NCI-H460 (cell line): Measurements from ENCODE around the gene IL22RA2. TPM values are rescaled to one million over a fixed set of nuclear protein-coding genes. Genes with fewer than 3 reads are reported as not detected.
"Not testable (repeated sequence)": the region's sequence is repeated elsewhere in the genome, so short reads cannot be mapped to it uniquely, and the experiment has no call there.

Source experiments
- DNase-seq: peaks from one replicate; pipeline ENCODE4 v3.0.0-alpha.2; 2016; ENCODE audit warnings: low read depth; ENCODE audit errors: extremely low read depth
- polyA plus RNA-seq: library from polyadenylated mRNA; depleted of rRNA; stranded (reverse); fragments of >200 nt; gene quantifications from 2 replicates; pipeline ENCODE4 v1.2.3, GENCODE V29; 2014; cell fraction: nucleus; rRNA removed
- total RNA-seq: library from RNA; depleted of rRNA; stranded (reverse); fragments of >200 nt; shearing (Covaris generic); gene quantifications from 2 replicates; pipeline ENCODE4 v1.2.3, GENCODE V29; 2014; rRNA removed

IL22RA2 gene
- total RNA-seq = not detected in 2 replicates
- polyA plus RNA-seq = not detected in 2 replicates

- DNase-seq = no peak
Measured at GRCh38 chr6:137173501-137173900, at the start of gene IL22RA2. IL22RA2 (minus strand) TSS chr6:137173644; CDS start chr6:137161749, 11,895 bp downstream.

GRCh38 chr6:137222381-137222780 is 48.9 kb upstream of the IL22RA2 start:
- no peak for DNase-seq

- no peak for DNase-seq
Measured at GRCh38 chr6:137219664-137220252, 46.3 kb upstream of the IL22RA2 start.

GRCh38 chr6:137218917-137219663 is 45.6 kb upstream of the IL22RA2 start, which contains the start of gene IFNGR1:
IFNGR1 (minus strand) TSS chr6:137219385; CDS start chr6:137219327, 58 bp downstream.
- peak; percentile 81 for DNase-seq

- DNase-seq = peak; percentile 27
Measured at GRCh38 chr6:137218473-137218916, 45.1 kb upstream of the IL22RA2 start.

- no peak for DNase-seq
Measured at GRCh38 chr6:137217801-137218472, 44.5 kb upstream of the IL22RA2 start.

- no peak for DNase-seq
Measured at GRCh38 chr6:137216875-137217553, 43.6 kb upstream of the IL22RA2 start.

- no peak for DNase-seq
Measured at GRCh38 chr6:137216106-137216505, 42.7 kb upstream of the IL22RA2 start.

- not testable (repeated sequence) for DNase-seq
Measured at GRCh38 chr6:137215630-137216029, 42.2 kb upstream of the IL22RA2 start.

GRCh38 chr6:137214931-137215330 is 41.5 kb upstream of the IL22RA2 start:
- no peak for DNase-seq

GRCh38 chr6:137213813-137214212 is 40.4 kb upstream of the IL22RA2 start:
- DNase-seq = no peak

GRCh38 chr6:137213331-137213740 is 39.9 kb upstream of the IL22RA2 start:
- no peak for DNase-seq

GRCh38 chr6:137211910-137212309 is 38.5 kb upstream of the IL22RA2 start:
- DNase-seq = no peak

GRCh38 chr6:137210903-137211302 is 37.5 kb upstream of the IL22RA2 start:
- no peak for DNase-seq

GRCh38 chr6:137208279-137208678 is 34.8 kb upstream of the IL22RA2 start:
- DNase-seq = no peak

- DNase-seq = not testable (repeated sequence)
Measured at GRCh38 chr6:137207457-137207856, 34.0 kb upstream of the IL22RA2 start.

- DNase-seq = no peak
Measured at GRCh38 chr6:137206577-137206976, 33.1 kb upstream of the IL22RA2 start.

GRCh38 chr6:137203256-137203655 is 29.8 kb upstream of the IL22RA2 start:
- no peak for DNase-seq

GRCh38 chr6:137202078-137202477 is 28.6 kb upstream of the IL22RA2 start:
- DNase-seq = no peak

- no peak for DNase-seq
Measured at GRCh38 chr6:137201006-137201405, 27.6 kb upstream of the IL22RA2 start.

- DNase-seq = no peak
Measured at GRCh38 chr6:137200288-137200687, 26.8 kb upstream of the IL22RA2 start.
